Lower lobe of right lung (tissue), 2 donors: ENCODE measurements around the gene GOT1. TPM values are rescaled to one million over a fixed set of nuclear protein-coding genes. Genes with fewer than 3 reads are reported as not detected.

Experiments
- ATAC-seq, 2 donors: fragments of 200-7000 bp; cut with Tn5 transposase; one replicate each; pipeline ENCODE4 v1.9.1; 2020 to 2022; ENCODE audit warnings: mild to moderate bottlenecking in 2 of 2, moderate library complexity in 2 of 2
- DNase-seq: peaks from one replicate; pipeline ENCODE4 v3.0.0-alpha.2; 2020
- H3K27ac ChIP-seq: fragments of 200-600 bp; one replicate; pipeline ENCODE4 v1.8.0; 2022
- H3K27me3 ChIP-seq: fragments of 200-600 bp; one replicate; pipeline ENCODE4 v1.8.0; 2022; ENCODE audit warnings: low read depth
- H3K36me3 ChIP-seq: fragments of 200-600 bp; one replicate; pipeline ENCODE4 v1.8.0; 2022; ENCODE audit warnings: mild to moderate bottlenecking
- H3K4me1 ChIP-seq: fragments of 200-600 bp; one replicate; pipeline ENCODE4 v1.8.0; 2022
- H3K4me3 ChIP-seq: fragments of 200-600 bp; one replicate; pipeline ENCODE4 v1.8.0; 2022; ENCODE audit warnings: mild to moderate bottlenecking
- H3K9me3 ChIP-seq: fragments of 200-600 bp; one replicate; pipeline ENCODE4 v1.8.0; 2022
- intact Hi-C: fragments of 100-400 bp; cut with DNase I; formaldehyde crosslinking; loops from one replicate; pipeline ENCODE4 v1.11.0; 2022
- total RNA-seq: library from RNA; stranded (reverse); fragmentation: NEBNext Ultra II Directional; extraction: Animal tissue kit (Norgen Biotek cat#: 25700); gene quantifications from one replicate; pipeline ENCODE4 v1.2.1, GENCODE V29; 2021
- TF ChIP-seq, protein P1 (sequence below): fragments of 200-600 bp; IDR thresholded peaks from one replicate; pipeline ENCODE4 v1.8.0; 2022; ENCODE audit warnings: antibody characterized with exemption, mild to moderate bottlenecking
- donor health status: DM: no; HTN: yes; CAD: no; lungs with severe emphysema.

GOT1 gene
- total RNA-seq, 1 donor from 2014 or later: 16.9 TPM

DNA sequence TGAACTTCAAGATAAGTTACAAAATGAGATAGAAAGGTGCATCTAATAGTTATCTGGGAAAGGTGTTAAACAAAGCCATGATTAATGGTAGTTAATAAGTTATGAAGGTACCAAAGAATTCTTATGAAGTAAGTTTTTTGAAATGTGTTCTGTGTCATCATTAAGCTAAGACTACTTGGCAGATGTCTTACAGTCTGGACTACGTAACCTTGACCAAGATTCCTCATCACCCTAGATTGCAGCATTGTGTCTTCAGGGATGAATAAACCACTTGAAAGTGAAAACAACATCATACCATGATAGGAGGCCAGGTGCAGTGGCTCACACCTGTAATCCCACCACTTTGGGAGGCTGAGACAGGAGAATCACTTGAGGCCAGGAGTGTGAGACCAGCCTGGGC is 48.2 kb downstream of the GOT1 start:
- H3K9me3 ChIP-seq: no peaks in the 10 kb centered on the region

DNA sequence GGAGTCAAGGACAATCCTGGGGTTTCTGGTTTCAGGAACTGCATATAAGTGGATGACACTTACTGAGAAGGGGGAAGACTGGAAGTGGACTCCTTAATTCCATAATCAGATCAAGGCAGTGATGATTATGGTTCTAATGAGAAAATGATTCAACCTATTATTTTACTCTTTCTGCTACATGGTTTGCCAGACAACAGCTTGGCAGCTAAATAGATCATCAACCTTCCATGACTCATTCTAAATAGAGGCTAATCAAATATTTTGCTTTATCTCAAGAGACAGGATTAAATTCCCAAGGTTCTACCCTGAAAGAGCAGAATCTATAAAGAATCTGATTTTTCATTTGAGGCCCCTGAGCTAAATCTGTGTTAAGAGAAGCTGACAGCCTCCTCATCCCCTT is 55.0 kb downstream of the GOT1 start:
- H3K4me3 ChIP-seq: no peak overlapping the region
- TF ChIP-seq, protein P1, sequence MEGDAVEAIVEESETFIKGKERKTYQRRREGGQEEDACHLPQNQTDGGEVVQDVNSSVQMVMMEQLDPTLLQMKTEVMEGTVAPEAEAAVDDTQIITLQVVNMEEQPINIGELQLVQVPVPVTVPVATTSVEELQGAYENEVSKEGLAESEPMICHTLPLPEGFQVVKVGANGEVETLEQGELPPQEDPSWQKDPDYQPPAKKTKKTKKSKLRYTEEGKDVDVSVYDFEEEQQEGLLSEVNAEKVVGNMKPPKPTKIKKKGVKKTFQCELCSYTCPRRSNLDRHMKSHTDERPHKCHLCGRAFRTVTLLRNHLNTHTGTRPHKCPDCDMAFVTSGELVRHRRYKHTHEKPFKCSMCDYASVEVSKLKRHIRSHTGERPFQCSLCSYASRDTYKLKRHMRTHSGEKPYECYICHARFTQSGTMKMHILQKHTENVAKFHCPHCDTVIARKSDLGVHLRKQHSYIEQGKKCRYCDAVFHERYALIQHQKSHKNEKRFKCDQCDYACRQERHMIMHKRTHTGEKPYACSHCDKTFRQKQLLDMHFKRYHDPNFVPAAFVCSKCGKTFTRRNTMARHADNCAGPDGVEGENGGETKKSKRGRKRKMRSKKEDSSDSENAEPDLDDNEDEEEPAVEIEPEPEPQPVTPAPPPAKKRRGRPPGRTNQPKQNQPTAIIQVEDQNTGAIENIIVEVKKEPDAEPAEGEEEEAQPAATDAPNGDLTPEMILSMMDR: no peak
- peaks cover 4% of the 10 kb centered on the region for H3K4me1 ChIP-seq
- H3K27ac ChIP-seq: no peak overlapping the region
- DNase-seq (no peak), ATAC-seq (no peak)
- H3K9me3 ChIP-seq: no peaks in the 10 kb centered on the region
- H3K27me3 ChIP-seq: peaks cover 9% of the 10 kb centered on the region
- no peaks in the 10 kb centered on the region for H3K36me3 ChIP-seq
- intact Hi-C loops: no loop called here

More for the DNA sequence above, 48.2 kb downstream of the GOT1 start:
- H3K27me3 ChIP-seq: no peaks in the 10 kb centered on the region
- ATAC-seq (no peak), DNase-seq (no peak)
- H3K36me3 ChIP-seq: no peaks in the 10 kb centered on the region
- H3K27ac ChIP-seq: no peak overlapping the region
- H3K4me1 ChIP-seq: no peaks in the 10 kb centered on the region
- intact Hi-C loops: no loop called here
- no peak overlapping the region for H3K4me3 ChIP-seq
- TF ChIP-seq, protein P1: no peak

DNA sequence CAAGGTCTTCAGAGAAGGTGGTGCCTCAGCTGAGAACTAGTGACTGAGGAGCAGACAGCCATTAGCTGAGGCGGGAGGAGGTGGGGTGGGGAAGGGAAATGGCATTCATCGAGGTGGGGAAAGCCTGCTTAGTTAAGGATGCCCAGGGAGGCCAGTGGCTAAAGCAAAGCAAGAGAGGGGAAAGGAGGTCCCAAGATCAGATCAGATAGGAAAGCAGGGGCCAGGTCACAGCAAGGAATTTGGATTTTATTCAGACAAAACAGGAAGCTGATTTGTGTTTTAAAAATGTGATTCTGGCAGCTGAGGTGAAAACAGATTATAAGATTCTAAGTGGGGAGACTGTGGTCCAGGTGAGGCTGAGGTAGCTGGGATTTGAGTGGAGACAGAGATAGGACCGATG is 55.5 kb downstream of the GOT1 start:
- Histone ChIP-seq H3K36me3 (no peaks in the 10 kb centered on the region), H3K27ac (no peak overlapping the region), H3K27me3 (peaks cover 9% of the 10 kb centered on the region), H3K4me1 (peaks cover 4% of the 10 kb centered on the region), H3K4me3 (no peak overlapping the region), H3K9me3 (no peaks in the 10 kb centered on the region)
- DNase-seq: no peak
- TF ChIP-seq, protein P1: no peak
- intact Hi-C loops: no loop called here
- ATAC-seq: no peak

DNA sequence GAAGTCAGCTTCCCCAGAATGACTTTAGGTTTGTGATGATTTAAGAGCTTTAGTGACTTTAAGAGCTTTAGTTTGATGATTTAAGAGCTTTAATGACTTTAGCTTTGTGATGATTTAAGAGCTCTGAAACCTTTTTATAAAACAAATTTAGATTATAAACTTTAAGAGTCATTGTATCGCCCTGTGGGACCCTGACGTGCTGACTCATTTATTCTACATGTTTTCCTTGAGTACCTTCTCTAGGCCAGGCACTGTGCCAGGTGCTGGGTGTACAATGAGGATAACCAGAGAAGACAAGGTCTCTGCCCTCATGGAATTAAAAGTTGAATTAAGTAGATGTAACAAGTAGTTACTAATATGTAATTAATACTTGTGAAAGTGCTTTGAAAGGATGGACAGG is 55.9 kb downstream of the GOT1 start:
- Histone ChIP-seq H3K36me3 (no peaks in the 10 kb centered on the region), H3K27me3 (peaks cover 9% of the 10 kb centered on the region), H3K4me1 (peaks cover 4% of the 10 kb centered on the region), H3K27ac (no peak overlapping the region), H3K4me3 (no peak overlapping the region), H3K9me3 (no peaks in the 10 kb centered on the region)
- intact Hi-C loops: no loop called here
- DNase-seq (no peak), ATAC-seq (no peak)
- TF ChIP-seq, protein P1: no peak

DNA sequence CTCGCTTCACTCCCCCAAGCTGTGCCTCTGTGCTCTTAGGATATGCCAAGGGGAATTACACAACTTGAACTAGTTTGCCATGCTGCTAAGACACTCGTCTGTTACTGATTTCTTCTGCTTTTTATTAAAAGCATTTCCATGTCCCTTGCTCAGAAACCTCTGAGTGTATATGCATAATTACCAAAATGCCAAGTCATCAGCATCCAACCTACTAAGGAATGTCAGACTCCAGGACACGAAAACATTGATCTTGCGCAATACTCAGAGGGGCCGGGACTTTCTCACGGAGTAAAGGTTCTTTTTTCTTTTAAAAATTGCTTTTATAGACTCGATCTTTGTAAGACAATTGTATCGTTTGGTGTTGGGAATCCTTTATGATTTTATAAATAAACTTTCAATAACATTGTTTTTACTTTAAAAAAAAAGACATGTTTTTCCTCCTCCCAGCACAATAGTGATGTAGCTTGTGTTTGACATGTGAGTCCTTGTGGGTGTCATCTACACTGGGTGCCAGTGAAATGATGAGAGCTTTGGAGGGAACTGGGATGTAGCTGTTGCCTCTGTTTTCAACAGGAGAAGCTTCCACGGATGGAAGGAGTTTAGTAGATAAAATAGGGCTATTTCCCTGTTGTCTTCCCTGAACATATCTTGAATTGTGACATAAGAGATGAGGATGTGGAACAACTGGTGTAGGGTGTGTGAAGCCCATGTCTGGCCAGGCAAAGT is 57.7 kb downstream of the GOT1 start:
- Histone ChIP-seq H3K4me1 (peaks cover 4% of the 10 kb centered on the region), H3K27ac (no peak overlapping the region), H3K36me3 (no peaks in the 10 kb centered on the region), H3K9me3 (no peaks in the 10 kb centered on the region), H3K27me3 (peaks cover 9% of the 10 kb centered on the region), H3K4me3 (no peak overlapping the region)
- TF ChIP-seq, protein P1: no peak
- DNase-seq (no peak), ATAC-seq (no peak)
- intact Hi-C loops: no loop called here
